ENCODE data around the gene ZNF140.

DNA sequence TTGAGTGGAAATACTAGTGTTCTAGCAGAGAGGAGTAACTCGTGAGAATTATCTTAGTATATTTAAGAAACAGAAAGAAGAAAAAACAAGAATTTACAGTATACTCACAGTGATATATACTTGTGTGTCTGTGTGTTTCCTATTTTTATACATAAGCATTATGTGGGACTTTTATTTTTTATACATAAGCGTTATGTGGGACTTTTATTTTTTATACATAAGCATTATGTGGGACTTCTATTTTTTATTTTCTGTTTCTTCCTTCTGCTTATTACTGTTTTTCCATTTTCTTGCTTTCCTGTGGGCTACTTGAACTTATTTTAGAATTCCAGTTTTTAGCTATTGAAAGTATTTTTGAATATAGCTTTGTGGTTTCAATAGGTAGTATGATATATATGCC is 6.9 kb upstream of the ZNF140 start:
- TF ChIP-seq, protein P1, sequence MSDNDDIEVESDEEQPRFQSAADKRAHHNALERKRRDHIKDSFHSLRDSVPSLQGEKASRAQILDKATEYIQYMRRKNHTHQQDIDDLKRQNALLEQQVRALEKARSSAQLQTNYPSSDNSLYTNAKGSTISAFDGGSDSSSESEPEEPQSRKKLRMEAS (IDR thresholded peaks at IDR 0.05; ENCODE audit: insufficient read depth, insufficient read length) = no peak
- TF ChIP-seq, protein P2, sequence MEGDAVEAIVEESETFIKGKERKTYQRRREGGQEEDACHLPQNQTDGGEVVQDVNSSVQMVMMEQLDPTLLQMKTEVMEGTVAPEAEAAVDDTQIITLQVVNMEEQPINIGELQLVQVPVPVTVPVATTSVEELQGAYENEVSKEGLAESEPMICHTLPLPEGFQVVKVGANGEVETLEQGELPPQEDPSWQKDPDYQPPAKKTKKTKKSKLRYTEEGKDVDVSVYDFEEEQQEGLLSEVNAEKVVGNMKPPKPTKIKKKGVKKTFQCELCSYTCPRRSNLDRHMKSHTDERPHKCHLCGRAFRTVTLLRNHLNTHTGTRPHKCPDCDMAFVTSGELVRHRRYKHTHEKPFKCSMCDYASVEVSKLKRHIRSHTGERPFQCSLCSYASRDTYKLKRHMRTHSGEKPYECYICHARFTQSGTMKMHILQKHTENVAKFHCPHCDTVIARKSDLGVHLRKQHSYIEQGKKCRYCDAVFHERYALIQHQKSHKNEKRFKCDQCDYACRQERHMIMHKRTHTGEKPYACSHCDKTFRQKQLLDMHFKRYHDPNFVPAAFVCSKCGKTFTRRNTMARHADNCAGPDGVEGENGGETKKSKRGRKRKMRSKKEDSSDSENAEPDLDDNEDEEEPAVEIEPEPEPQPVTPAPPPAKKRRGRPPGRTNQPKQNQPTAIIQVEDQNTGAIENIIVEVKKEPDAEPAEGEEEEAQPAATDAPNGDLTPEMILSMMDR (IDR thresholded peaks at IDR 0.05; ENCODE audit: extremely low read depth in 1 of 2, insufficient read depth in 1 of 2, low read depth in 1 of 2, low read length in 2 of 2) = no peak
- TF ChIP-seq EZH2 (IDR thresholded peaks at IDR 0.05; ENCODE audit: borderline replicate concordance, low read depth, low read length, severe bottlenecking) (no peak), POLR2AphosphoS5 (IDR thresholded peaks at IDR 0.05; ENCODE audit: insufficient read depth, low read depth, low read length) (no peak), POLR2A (IDR thresholded peaks at IDR 0.05; ENCODE audit: low read depth, low read length) (no peak), MYC (IDR thresholded peaks at IDR 0.05; ENCODE audit: low read depth, low read length) (no peak), GATA2 (IDR thresholded peaks at IDR 0.05; ENCODE audit: insufficient read depth, insufficient read length, low read depth, low read length) (no peak), JUN (IDR thresholded peaks at IDR 0.05; ENCODE audit: borderline replicate concordance, insufficient read depth, insufficient read length, low read depth) (no peak)

Data from endothelial cell of umbilical vein (primary cell).